Panc1 (cell line): ENCODE data around the gene IQCH. TPM values are rescaled to one million over a fixed set of nuclear protein-coding genes. Genes with fewer than 3 reads are reported as not detected.

Source experiments
- ATAC-seq: fragments of 200-7000 bp; cut with Tn5 transposase; 2 replicates; pipeline ENCODE4 v1.9.1; 2020; ENCODE audit warnings: mild to moderate bottlenecking, moderate library complexity
- BruUV-seq: library from RNA; stranded (reverse); fragments of 400-500 nt; replicated peaks from 2 replicates; lab custom pipeline; 2021; lab: Mats Ljungman, UMichigan
- CTCF ChIA-PET: fragments of 300-600 bp; sonication (Branson Sonifier 250); formaldehyde crosslinking; loops from one replicate; lab custom pipeline; 2022; ENCODE audit warnings: antibody characterized with exemption; lab: Charles Lee
- POLR2A ChIA-PET: fragments of 300-600 bp; sonication (Branson Sonifier 250); formaldehyde crosslinking; loops from one replicate; lab custom pipeline; 2022; ENCODE audit warnings: antibody characterized with exemption; lab: Charles Lee
- DNase-seq: peaks from one replicate; pipeline ENCODE4 v3.0.0-alpha.2; 2010; ENCODE audit warnings: low read depth, low spot score
- H3K27ac ChIP-seq: 2 replicates; pipeline ENCODE4 v1.5.1; 2011; ENCODE audit warnings: mild to moderate bottlenecking, low read length, inconsistent platforms
- H3K27me3 ChIP-seq: fragments of 200-500 bp; sonication (Bioruptor generic); 2 replicates; pipeline ENCODE4 v1.6.0; 2014; ENCODE audit warnings: low read length, inconsistent platforms; ENCODE audit not compliant: control insufficient read depth, insufficient read depth
- H3K36me3 ChIP-seq: fragments of 200-500 bp; sonication (Bioruptor generic); 2 replicates; pipeline ENCODE4 v1.5.1; 2014; ENCODE audit warnings: inconsistent platforms, mild to moderate bottlenecking, low read length, moderate library complexity; ENCODE audit not compliant: control insufficient read depth, insufficient read depth
- H3K4me1 ChIP-seq: 2 replicates; pipeline ENCODE4 v1.5.1; 2011; ENCODE audit warnings: inconsistent platforms, mild to moderate bottlenecking, low read length, moderate library complexity; ENCODE audit not compliant: control insufficient read depth, insufficient read depth
- H3K4me3 ChIP-seq, 2 experiments: 2 replicates each; pipeline ENCODE4 v1.5.1; 2011 to 2012; ENCODE audit warnings: low read depth in 2 of 2, low read length in 2 of 2, mild to moderate bottlenecking in 2 of 2, inconsistent platforms in 1 of 2, moderate library complexity in 1 of 2
- H3K9me3 ChIP-seq: fragments of 200-500 bp; sonication (Bioruptor generic); 2 replicates; pipeline ENCODE4 v1.5.1; 2014; ENCODE audit warnings: low read depth, mild to moderate bottlenecking, inconsistent platforms, low read length, moderate library complexity; ENCODE audit not compliant: control insufficient read depth, insufficient read depth
- POLR2AphosphoS5 ChIP-seq: IDR thresholded peaks from 2 replicates; pipeline ENCODE4 v1.6.1; 2012; ENCODE audit warnings: mild to moderate bottlenecking, low read depth, low read length, moderate library complexity
- SIN3A ChIP-seq: IDR thresholded peaks from 2 replicates; pipeline ENCODE4 v1.6.1; 2012; ENCODE audit warnings: low read depth, mild to moderate bottlenecking, low read length, moderate library complexity, borderline replicate concordance; ENCODE audit not compliant: insufficient read depth
- TCF7L2 ChIP-seq: IDR thresholded peaks from 2 replicates; pipeline ENCODE4 v1.6.1; 2011; ENCODE audit warnings: mild to moderate bottlenecking, low read depth, low read length, inconsistent platforms
- in situ Hi-C: cut with HindIII; loops from 2 replicates; pipeline ENCODE4 v1.10.0; 2016; ENCODE audit warnings: low sequenced_read_pairs, low pct_unique_long_range_greater_than_20kb
- intact Hi-C: fragments of 100-400 bp; cut with micrococcal nuclease; formaldehyde crosslinking; loops from one replicate; pipeline ENCODE4 v1.10.0; 2022; ENCODE audit not compliant: unreplicated experiment
- total RNA-seq: library from RNA; stranded (reverse); gene quantifications from one replicate; pipeline ENCODE4 v1.2.1, GENCODE V29; 2021; ENCODE audit not compliant: unreplicated experiment
- TF ChIP-seq, protein P1 (sequence below): fragments of 450-650 bp; IDR thresholded peaks from 2 replicates; pipeline ENCODE4 v1.5.1; 2017; ENCODE audit warnings: mild to moderate bottlenecking
- TF ChIP-seq, protein P2 (sequence below), 2 experiments: IDR thresholded peaks; 2 replicates each; pipeline ENCODE4 v1.6.1; 2011 to 2012; ENCODE audit warnings: low read depth in 2 of 2, control low read depth in 1 of 2, low read length in 1 of 2, mild to moderate bottlenecking in 1 of 2, moderate library complexity in 1 of 2; ENCODE audit not compliant: insufficient read depth in 1 of 2

IQCH gene
- total RNA-seq, 1 experiment from 2014 or later: 3.9 TPM

DNA sequence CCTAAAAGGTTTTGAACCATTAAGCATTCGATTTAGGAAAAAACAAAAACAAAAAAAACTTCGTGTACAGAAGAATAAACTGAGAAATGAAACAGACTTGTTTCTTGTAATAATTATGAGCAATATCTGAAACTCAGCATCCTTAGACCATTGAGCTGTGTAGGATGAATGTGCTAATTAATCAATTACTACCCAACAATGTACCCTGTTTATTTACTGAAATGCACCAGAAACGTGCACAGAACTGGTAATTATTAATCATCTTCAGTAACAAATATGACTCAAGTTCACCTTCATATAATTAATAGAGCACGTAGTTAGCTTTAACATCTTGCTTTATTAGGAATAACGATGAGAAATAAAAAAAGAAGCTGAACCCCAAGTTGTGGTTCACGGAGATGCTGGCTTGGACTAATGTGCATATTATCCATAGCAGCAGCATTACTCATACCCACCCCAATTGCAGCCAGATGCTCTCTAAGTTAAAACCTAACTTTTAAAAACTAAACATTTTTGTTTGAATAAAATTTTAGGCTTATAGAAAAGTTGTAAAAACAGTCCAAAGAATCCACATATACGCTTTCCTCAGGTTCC is 256.1 kb downstream of the IQCH start:
- TF ChIP-seq, protein P1, sequence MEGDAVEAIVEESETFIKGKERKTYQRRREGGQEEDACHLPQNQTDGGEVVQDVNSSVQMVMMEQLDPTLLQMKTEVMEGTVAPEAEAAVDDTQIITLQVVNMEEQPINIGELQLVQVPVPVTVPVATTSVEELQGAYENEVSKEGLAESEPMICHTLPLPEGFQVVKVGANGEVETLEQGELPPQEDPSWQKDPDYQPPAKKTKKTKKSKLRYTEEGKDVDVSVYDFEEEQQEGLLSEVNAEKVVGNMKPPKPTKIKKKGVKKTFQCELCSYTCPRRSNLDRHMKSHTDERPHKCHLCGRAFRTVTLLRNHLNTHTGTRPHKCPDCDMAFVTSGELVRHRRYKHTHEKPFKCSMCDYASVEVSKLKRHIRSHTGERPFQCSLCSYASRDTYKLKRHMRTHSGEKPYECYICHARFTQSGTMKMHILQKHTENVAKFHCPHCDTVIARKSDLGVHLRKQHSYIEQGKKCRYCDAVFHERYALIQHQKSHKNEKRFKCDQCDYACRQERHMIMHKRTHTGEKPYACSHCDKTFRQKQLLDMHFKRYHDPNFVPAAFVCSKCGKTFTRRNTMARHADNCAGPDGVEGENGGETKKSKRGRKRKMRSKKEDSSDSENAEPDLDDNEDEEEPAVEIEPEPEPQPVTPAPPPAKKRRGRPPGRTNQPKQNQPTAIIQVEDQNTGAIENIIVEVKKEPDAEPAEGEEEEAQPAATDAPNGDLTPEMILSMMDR: no peak
- no peak for TF ChIP-seq POLR2AphosphoS5
- no peak for TF ChIP-seq SIN3A
- TF ChIP-seq, protein P2, sequence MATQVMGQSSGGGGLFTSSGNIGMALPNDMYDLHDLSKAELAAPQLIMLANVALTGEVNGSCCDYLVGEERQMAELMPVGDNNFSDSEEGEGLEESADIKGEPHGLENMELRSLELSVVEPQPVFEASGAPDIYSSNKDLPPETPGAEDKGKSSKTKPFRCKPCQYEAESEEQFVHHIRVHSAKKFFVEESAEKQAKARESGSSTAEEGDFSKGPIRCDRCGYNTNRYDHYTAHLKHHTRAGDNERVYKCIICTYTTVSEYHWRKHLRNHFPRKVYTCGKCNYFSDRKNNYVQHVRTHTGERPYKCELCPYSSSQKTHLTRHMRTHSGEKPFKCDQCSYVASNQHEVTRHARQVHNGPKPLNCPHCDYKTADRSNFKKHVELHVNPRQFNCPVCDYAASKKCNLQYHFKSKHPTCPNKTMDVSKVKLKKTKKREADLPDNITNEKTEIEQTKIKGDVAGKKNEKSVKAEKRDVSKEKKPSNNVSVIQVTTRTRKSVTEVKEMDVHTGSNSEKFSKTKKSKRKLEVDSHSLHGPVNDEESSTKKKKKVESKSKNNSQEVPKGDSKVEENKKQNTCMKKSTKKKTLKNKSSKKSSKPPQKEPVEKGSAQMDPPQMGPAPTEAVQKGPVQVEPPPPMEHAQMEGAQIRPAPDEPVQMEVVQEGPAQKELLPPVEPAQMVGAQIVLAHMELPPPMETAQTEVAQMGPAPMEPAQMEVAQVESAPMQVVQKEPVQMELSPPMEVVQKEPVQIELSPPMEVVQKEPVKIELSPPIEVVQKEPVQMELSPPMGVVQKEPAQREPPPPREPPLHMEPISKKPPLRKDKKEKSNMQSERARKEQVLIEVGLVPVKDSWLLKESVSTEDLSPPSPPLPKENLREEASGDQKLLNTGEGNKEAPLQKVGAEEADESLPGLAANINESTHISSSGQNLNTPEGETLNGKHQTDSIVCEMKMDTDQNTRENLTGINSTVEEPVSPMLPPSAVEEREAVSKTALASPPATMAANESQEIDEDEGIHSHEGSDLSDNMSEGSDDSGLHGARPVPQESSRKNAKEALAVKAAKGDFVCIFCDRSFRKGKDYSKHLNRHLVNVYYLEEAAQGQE (IDR thresholded peaks at IDR 0.05; ENCODE audit: insufficient read depth in 1 of 2, low read depth in 2 of 2, low read length in 1 of 2): no peak
- no peak for TF ChIP-seq TCF7L2
- intact Hi-C loops (no loop called here), in situ Hi-C loops (no loop called here)
- Histone ChIP-seq H3K36me3 (no peaks in the 10 kb centered on the region), H3K4me1 (no peaks in the 10 kb centered on the region), H3K27me3 (no peaks in the 10 kb centered on the region), H3K27ac (no peak overlapping the region), H3K9me3 (no peaks in the 10 kb centered on the region), H3K4me3 (no peak overlapping the region)
- ATAC-seq: no peak
- no TSS peak for BruUV-seq
- ChIA-PET CTCF (no interaction called here), POLR2A (no interaction called here)
- DNase-seq: no peak

DNA sequence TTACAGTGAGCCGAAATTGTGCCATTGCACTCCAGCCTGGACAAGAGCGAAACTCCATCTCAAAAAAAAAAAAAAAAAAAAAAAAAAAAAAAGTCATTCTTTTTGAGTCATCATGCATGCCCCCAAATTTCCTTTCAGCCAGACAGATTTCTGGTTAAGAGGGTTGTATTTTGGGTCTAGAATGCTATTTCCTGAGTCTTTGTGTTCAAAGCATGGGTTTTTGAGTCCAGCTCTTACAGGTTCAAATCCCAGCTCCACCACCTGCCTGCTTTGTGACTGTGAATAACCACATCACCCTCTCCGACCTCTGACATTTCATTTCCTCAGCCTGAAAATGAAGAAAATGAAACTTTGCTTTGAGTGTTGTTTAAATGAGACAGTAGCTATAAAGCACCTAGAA is 257.0 kb downstream of the IQCH start:
- DNase-seq: no peak
- TF ChIP-seq, protein P1: no peak
- TF ChIP-seq POLR2AphosphoS5: no peak
- TF ChIP-seq, protein P2 (IDR thresholded peaks at IDR 0.05; ENCODE audit: insufficient read depth in 1 of 2, low read depth in 2 of 2, low read length in 1 of 2): no peak
- TF ChIP-seq TCF7L2: no peak
- no peak for TF ChIP-seq SIN3A
- ChIA-PET POLR2A (no interaction called here), CTCF (interaction anchor here (0.6 kb wide), 1 partner anchor 54 kb away, joined by 3 read pairs; no protein-coding TSS in a partner anchor)
- Histone ChIP-seq H3K36me3 (no peaks in the 10 kb centered on the region; the same call in 1 of the 2 replicates), H3K4me1 (no peaks in the 10 kb centered on the region), H3K27me3 (no peaks in the 10 kb centered on the region), H3K9me3 (no peaks in the 10 kb centered on the region), H3K27ac (no peak overlapping the region), H3K4me3 (no peak overlapping the region)
- in situ Hi-C loops (no loop called here), intact Hi-C loops (no loop called here)
- no TSS peak for BruUV-seq
- ATAC-seq: no peak
